ENCODE data around the gene GMDS.

DNA sequence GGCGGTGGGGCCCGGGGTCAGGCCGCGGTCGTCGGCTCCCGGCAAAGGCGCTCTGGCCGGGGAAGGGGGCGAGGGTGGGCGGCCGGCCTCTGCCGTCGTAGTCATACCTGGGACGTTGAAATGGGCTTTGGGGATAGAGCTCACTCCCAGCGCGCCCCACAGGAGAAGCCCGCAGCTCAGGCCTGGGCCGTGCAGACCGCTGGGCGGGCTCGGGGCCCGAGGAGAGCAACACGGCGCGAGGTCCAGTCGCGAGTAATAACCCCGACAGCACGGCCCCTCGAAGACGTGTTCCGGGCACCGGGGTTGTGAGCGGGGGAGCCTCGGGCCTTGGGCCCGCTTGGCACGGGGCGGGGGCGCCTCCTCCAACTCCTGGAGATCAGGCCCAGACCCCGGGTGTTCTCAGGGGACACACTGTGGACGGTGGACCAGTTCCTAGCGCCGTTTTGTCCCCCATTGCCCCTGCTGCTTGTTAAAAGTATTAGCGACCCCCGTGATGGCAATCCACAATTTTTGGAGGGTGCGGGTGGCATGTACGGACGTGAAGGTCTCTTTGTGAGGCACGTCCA is 624.8 kb downstream of the GMDS start:
- TF ChIP-seq CTCF (IDR thresholded peaks at IDR 0.05) (no peak), POLR2AphosphoS5 (IDR thresholded peaks at IDR 0.05; ENCODE audit: insufficient read depth in 1 of 2, low read depth in 1 of 2) (no peak), POLR2A (IDR thresholded peaks at IDR 0.05) (no peak)

Data from vagina (tissue), 2 donors.